ENCODE results near the gene VAC14. TPM values are rescaled to one million over a fixed set of nuclear protein-coding genes. Genes with fewer than 3 reads are reported as not detected.

Gene VAC14
- total RNA-seq, 1 experiment from 2014 or later: 49.9 TPM

- H3K23me2 ChIP-seq (ENCODE audit: insufficient read length, low read depth, low read length, poor library complexity, severe bottlenecking): no peaks in the 10 kb centered on the region
- H3K4ac ChIP-seq (ENCODE audit: low read depth, low read length): no peak overlapping the region
- no CpG with 5 or more reads among the region's 14 CpGs for WGBS (ENCODE audit: extremely low coverage, insufficient read length, low lambda C conversion rate)
- H4K20me1 ChIP-seq (ENCODE audit: control insufficient read depth, insufficient read depth, insufficient read length): no peaks in the 10 kb centered on the region
- H3K36me3 Mint-ChIP-seq (ENCODE audit: insufficient read depth in 1 of 3, low read depth in 3 of 3): peaks cover 8 to 12% (median 12%) of the 10 kb centered on the region in 3 experiments; a peak in 4 of 7 replicates
- H3K4me3 Mint-ChIP-seq: no peak overlapping the region
- no peak overlapping the region for H3K27ac ChIP-seq (ENCODE audit: insufficient read length, low read depth, low read length)
- no peak overlapping the region; a peak in 1 of 7 replicates for H3K27ac Mint-ChIP-seq
- peaks cover 38 to 42% of the 10 kb centered on the region in 2 experiments for H3K4me1 Mint-ChIP-seq
- no peak overlapping the region for H4K8ac ChIP-seq (replicated peaks; ENCODE audit: insufficient read length, low read depth, low read length)
- H2AFZ ChIP-seq (ENCODE audit: low read length): no peak overlapping the region
- no peak overlapping the region for H4K5ac ChIP-seq (ENCODE audit: insufficient read length, low read depth, low read length)
- no peak overlapping the region for H2BK5ac ChIP-seq (ENCODE audit: insufficient read length, low read length)
- TF ChIP-seq CTCF (conservative IDR thresholded peaks at IDR 0.05): no peak
- H3K9me3 ChIP-seq (ENCODE audit: control insufficient read depth, low read depth, low read length): no peaks in the 10 kb centered on the region
- H3K79me1 ChIP-seq (ENCODE audit: insufficient read depth, low read depth, low read length, poor library complexity, severe bottlenecking): no peaks in the 10 kb centered on the region
- H2BK20ac ChIP-seq (ENCODE audit: low read depth, low read length, poor library complexity, severe bottlenecking): no peak overlapping the region
- no peak overlapping the region for H4K91ac ChIP-seq (ENCODE audit: insufficient read length, low read depth, low read length)
- no peak overlapping the region for H3K56ac ChIP-seq (ENCODE audit: insufficient read length, low read depth, low read length)
- no peaks in the 10 kb centered on the region; the same call in 1 of the 2 replicates for H3K4me1 ChIP-seq (ENCODE audit: insufficient read depth, low read length)
- no peaks in the 10 kb centered on the region for H3K27me3 ChIP-seq (ENCODE audit: insufficient read depth, low read length)
- H3K18ac ChIP-seq (ENCODE audit: insufficient read length, low read depth, low read length): no peak overlapping the region
- no peak overlapping the region for H2BK15ac ChIP-seq (ENCODE audit: low read depth, low read length)
- H3K4me2 ChIP-seq (ENCODE audit: insufficient read depth, insufficient read length, low read length): no peak overlapping the region
- no peak overlapping the region for H2BK120ac ChIP-seq (ENCODE audit: low read depth, low read length, poor library complexity, severe bottlenecking)
- no peak overlapping the region for H3T11ph ChIP-seq (ENCODE audit: low read length)
- no peaks in the 10 kb centered on the region for H3K9me3 Mint-ChIP-seq
- no peak overlapping the region for H2AK5ac ChIP-seq (ENCODE audit: insufficient read length, low read length)
- H3K9ac ChIP-seq (ENCODE audit: extremely low read depth, insufficient read length, low read length): no peak overlapping the region
- H2BK12ac ChIP-seq (ENCODE audit: insufficient read length, low read depth, low read length): no peak overlapping the region
- no peaks in the 10 kb centered on the region for H3K27me3 Mint-ChIP-seq (ENCODE audit: low read depth)
- H3K79me2 ChIP-seq (ENCODE audit: insufficient read depth, low read length): no peaks in the 10 kb centered on the region
- no peak overlapping the region for H3K23ac ChIP-seq (ENCODE audit: insufficient read length, low read depth, low read length)
- no peak overlapping the region; the same call in 1 of the 2 replicates for H3K14ac ChIP-seq (ENCODE audit: insufficient read depth, low read length)
- DNase-seq: no peak
These were observed 103.3 kb downstream of the VAC14 start for GRCh38 chr16:70697594-70698170.
